Measurements from ENCODE around the gene RGR.
"Not testable (repeated sequence)": the region's sequence is repeated elsewhere in the genome, so short reads cannot be mapped to it uniquely, and the experiment has no call there.

The RGR gene

GRCh38 chr10:84261236-84261915, 16.5 kb downstream of the RGR start:
- no peak for DNase-seq

- DNase-seq, result no peak
These were observed 17.5 kb downstream of the RGR start for GRCh38 chr10:84262190-84262956.

GRCh38 chr10:84263716-84264115, 18.9 kb downstream of the RGR start:
- DNase-seq, result no peak

- peak; percentile 50 for DNase-seq
These were observed 19.8 kb downstream of the RGR start for GRCh38 chr10:84264611-84265141.

- no peak for DNase-seq
These were observed 20.6 kb downstream of the RGR start for GRCh38 chr10:84265418-84265817.

- peak; percentile 51 for DNase-seq
These were observed 22.8 kb downstream of the RGR start for GRCh38 chr10:84267503-84268126.

GRCh38 chr10:84269162-84269561, 24.3 kb downstream of the RGR start:
- DNase-seq, result no peak

- no peak for DNase-seq
These were observed 24.9 kb downstream of the RGR start for GRCh38 chr10:84269773-84270172.

GRCh38 chr10:84270708-84271107, 25.9 kb downstream of the RGR start:
- DNase-seq, result no peak

GRCh38 chr10:84279876-84280475, 35.1 kb downstream of the RGR start:
- not testable (repeated sequence) for DNase-seq

- no peak for DNase-seq
These were observed 41.8 kb downstream of the RGR start for GRCh38 chr10:84286695-84287094.

GRCh38 chr10:84288151-84288550, 43.3 kb downstream of the RGR start:
- no peak for DNase-seq

- DNase-seq, result no peak
These were observed 44.8 kb downstream of the RGR start for GRCh38 chr10:84289521-84290200.

GRCh38 chr10:84290235-84290634, 45.4 kb downstream of the RGR start:
- no peak for DNase-seq

GRCh38 chr10:84291384-84291783, 46.5 kb downstream of the RGR start:
- no peak for DNase-seq

GRCh38 chr10:84292502-84292901, 47.6 kb downstream of the RGR start:
- DNase-seq, result no peak

- no peak for DNase-seq
These were observed 48.3 kb downstream of the RGR start for GRCh38 chr10:84293171-84293570.

GRCh38 chr10:84293574-84294016, 48.7 kb downstream of the RGR start:
- DNase-seq, result no peak

- no peak for DNase-seq
These were observed 50.1 kb downstream of the RGR start for GRCh38 chr10:84294766-84295447.

GRCh38 chr10:84296091-84296981, 51.5 kb downstream of the RGR start:
- DNase-seq, result no peak

GRCh38 chr10:84298057-84298456, 53.2 kb downstream of the RGR start:
- no peak for DNase-seq
